Stimulated activated CD8-positive, alpha-beta memory T cell treated with anti-CD3 and anti-CD28 coated beads, Interleukin-12 subunit alpha, Interleukin-12 subunit beta, amount 100 ng/mL, for 4 hours (primary cell): ENCODE data around the gene ZNF503.

ENCODE experiments used
- DNase-seq: peaks from one replicate; pipeline ENCODE4 v3.0.0-alpha.2; 2020; ENCODE audit warnings: low read depth

ZNF503 gene, protein sequence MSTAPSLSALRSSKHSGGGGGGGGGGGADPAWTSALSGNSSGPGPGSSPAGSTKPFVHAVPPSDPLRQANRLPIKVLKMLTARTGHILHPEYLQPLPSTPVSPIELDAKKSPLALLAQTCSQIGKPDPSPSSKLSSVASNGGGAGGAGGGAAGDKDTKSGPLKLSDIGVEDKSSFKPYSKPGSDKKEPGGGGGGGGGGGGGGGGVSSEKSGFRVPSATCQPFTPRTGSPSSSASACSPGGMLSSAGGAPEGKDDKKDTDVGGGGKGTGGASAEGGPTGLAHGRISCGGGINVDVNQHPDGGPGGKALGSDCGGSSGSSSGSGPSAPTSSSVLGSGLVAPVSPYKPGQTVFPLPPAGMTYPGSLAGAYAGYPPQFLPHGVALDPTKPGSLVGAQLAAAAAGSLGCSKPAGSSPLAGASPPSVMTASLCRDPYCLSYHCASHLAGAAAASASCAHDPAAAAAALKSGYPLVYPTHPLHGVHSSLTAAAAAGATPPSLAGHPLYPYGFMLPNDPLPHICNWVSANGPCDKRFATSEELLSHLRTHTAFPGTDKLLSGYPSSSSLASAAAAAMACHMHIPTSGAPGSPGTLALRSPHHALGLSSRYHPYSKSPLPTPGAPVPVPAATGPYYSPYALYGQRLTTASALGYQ

GRCh38 chr10:75401569-75402485, at the start of gene ZNF503:
TSS of gene ZNF503 (minus strand) at chr10:75401764. CDS start at chr10:75401419, 345 bp downstream.
- no peak for DNase-seq

- DNase-seq, result no peak
Observed at GRCh38 chr10:75450644-75451640, 49.4 kb upstream of the ZNF503 start.

GRCh38 chr10:75450075-75450445, 48.5 kb upstream of the ZNF503 start:
- no peak for DNase-seq

GRCh38 chr10:75449382-75450074, 48.0 kb upstream of the ZNF503 start:
- no peak for DNase-seq

DNA sequence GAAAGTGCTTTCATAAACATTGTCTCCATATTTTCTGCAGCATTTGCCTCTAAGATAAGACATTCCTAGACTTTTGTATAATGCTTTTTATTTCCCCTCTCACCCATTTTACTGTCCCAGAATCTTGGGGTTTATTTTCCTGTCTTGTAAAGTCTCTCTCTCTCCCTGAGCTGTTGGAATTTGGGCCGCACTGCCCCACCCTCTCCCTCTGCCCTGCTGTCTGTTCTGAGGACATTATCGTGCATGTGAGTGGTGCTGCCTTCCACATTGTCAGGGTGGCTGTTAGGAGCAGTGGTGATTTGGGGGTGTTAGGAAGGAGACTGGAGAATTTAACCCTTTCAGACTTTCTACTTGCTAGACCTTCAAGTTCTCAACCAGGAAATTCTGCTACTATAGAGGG, 46.6 kb upstream of the ZNF503 start:
- no peak for DNase-seq

DNA sequence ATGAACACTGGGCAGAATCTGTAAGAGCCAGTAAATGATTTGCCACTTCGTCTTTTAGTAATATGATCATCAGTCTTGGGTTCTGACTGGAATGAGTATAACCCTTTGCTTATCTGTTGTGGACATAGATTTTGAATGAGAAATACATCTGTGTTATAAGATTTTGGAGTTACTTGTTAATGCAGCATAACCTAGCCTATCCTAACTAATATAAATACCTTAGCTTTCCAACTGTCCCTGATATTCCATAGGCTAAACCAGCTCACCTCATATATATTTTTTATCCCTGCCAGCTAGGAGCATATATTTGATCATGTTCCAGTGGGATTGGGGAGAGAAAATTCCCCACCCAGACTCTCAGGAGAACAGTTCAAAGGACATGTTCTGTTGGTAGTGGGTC, 44.9 kb upstream of the ZNF503 start:
- no peak for DNase-seq

DNA sequence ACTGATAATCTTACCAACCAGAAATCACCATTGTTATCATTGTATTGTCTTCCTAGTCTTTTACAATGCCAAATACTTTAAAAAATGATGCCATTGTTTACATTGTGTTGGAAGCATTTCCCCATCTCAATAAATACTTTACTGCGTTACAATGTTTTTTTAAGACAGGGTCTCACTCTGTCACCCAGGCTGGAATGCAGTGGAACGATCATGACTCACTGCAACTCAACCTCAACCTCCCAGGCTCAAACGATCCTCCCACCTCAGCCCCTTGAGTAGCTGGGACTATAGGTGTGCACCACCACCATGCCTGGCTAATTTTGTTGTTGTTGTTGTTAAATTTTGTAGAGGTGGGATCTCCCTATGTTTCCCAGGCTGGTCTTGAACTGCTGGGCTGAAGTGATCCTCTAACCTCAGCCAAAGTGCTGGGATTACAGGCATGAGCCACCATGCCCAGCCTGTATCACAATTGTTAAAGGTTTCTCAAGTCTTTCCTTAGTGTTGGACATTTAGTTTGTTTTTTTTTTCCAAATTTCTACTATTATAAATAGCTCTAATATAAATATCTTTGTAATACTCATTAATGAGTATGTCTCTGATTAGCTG, 43.3 kb upstream of the ZNF503 start:
- no peak for DNase-seq

DNA sequence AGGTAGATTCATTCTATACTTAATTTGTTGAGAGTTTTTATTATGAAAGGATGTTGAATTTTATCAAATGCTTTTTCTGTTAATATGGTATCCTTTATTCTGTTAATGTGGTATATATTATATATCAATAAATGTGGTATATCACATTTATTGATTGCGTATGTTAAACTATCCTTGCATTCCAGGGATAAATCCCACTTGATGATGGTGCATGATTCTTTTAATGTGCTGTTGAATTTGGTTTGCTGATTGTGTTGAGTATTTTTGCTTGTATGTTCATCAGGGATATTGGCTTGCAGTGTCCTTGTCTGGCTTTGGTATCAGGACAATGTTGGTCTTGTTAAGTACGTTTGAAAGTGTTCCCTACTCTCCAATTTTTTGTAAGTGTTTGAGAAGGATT, 41.8 kb upstream of the ZNF503 start:
- no peak for DNase-seq

GRCh38 chr10:75441682-75442081, 40.1 kb upstream of the ZNF503 start:
- DNase-seq, result no peak

DNA sequence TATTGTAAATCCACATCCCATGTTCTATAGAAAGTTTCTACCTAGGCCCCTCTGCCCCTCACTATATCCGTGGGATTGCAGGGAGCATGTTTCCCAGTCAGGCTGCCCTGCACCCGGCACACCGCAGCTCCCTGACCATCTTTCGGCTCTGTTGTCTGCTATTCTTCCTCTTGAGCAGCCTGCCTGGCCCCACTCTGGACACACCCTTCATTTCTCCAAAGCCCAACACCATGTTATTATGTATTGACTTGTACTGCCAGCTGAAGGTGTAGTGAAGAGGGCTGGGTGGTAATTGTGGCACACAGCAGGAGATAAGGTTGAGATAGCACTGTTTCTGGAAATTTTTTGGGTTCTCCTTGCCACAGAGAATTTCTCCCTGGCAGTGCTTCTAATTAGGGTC, 39.6 kb upstream of the ZNF503 start:
- DNase-seq, result no peak

- DNase-seq, result no peak
Observed at GRCh38 chr10:75440271-75440793, 38.8 kb upstream of the ZNF503 start.

- no peak for DNase-seq
Observed at GRCh38 chr10:75439811-75440210, 38.2 kb upstream of the ZNF503 start.

GRCh38 chr10:75438275-75438674, 36.7 kb upstream of the ZNF503 start:
- DNase-seq, result no peak

GRCh38 chr10:75437693-75438092, 36.1 kb upstream of the ZNF503 start:
- no peak for DNase-seq

DNA sequence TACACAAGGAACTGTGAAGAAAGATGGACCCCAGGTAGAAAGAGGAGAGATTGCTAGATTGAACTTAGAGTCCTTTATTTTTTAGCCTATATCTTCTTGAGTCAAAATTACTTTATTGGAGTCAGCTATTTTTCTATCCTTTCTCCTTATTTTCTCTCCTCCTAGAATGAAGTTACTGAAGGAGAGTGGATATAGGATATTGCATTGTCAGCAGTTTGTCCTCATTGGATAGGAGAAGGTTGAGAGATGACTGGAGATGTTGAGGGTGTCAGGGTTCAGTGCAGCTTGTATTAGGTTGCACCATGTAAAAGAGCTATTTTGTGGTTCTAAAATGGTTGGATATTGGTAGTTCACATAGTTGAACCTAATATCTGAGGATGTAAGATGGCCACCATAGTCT, 35.3 kb upstream of the ZNF503 start:
- DNase-seq, result no peak

DNA sequence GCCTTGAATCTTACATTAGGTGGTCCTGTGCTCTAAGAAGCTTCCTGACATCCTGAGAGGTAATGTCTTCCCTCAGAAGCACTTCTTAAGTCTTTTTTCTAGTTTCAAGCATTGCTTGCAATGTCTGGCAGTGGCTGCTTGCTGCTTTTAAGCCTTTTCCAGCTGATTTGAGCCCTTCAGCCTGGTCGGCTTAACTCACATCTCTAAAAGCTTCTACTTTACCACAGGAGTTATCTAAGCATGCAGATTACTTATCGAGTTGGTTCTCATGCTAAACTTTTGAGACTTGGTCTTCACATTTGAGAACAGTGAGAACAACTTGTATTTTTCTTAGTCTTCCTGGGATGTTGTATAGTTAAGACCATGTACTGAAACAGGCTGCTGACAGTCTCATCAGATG, 33.7 kb upstream of the ZNF503 start:
- DNase-seq, result no peak

- DNase-seq, result no peak
Observed at GRCh38 chr10:75434291-75434690, 32.7 kb upstream of the ZNF503 start.

- no peak for DNase-seq
Observed at GRCh38 chr10:75433216-75433615, 31.7 kb upstream of the ZNF503 start.

- DNase-seq, result no peak
Observed at GRCh38 chr10:75432763-75433162, 31.2 kb upstream of the ZNF503 start.

GRCh38 chr10:75432176-75432575, 30.6 kb upstream of the ZNF503 start:
- DNase-seq, result no peak
